ENCODE data around the gene PRLH. TPM values are rescaled to one million over a fixed set of nuclear protein-coding genes. Genes with fewer than 3 reads are reported as not detected.
A peak's percentile ranks its signal among the peaks of the same experiment; 100 is the strongest.

Gene PRLH
- total and polyA plus RNA-seq, 2 of the 13 experiments (the other 11 are each of a cell fraction or from before 2014, with no cell fraction given) = not detected

- TF ChIP-seq ZNF580 (CRISPR knock-in tag; IDR thresholded peaks at IDR 0.05; ENCODE audit: borderline replicate concordance, low read depth) = peak; percentile 94; the same call in 1 of the 2 replicates
- peak; percentile 52; the same call in 1 of the 2 replicates for TF ChIP-seq FOXJ3 (CRISPR knock-in tag; IDR thresholded peaks at IDR 0.05; ENCODE audit: borderline replicate concordance)
- TF ChIP-seq ZNF331 (CRISPR knock-in tag; IDR thresholded peaks at IDR 0.05) = peak; percentile 81
- no peak for TF ChIP-seq ZFP41 (CRISPR knock-in tag; IDR thresholded peaks at IDR 0.05; ENCODE audit: borderline replicate concordance)
- no peak for TF ChIP-seq IKZF1 (IDR thresholded peaks at IDR 0.05)
- TF ChIP-seq SP2 (CRISPR knock-in tag; IDR thresholded peaks at IDR 0.05) = no peak; the same call in 1 of the 2 replicates
- no peak for TF ChIP-seq AGO2 (optimal IDR thresholded peaks at IDR 0.05; ENCODE audit: low read depth, low read length)
- TF ChIP-seq PAX8 (CRISPR knock-in tag; IDR thresholded peaks at IDR 0.05; ENCODE audit: borderline replicate concordance) = no peak
- no peak for TF ChIP-seq GPBP1L1 (CRISPR knock-in tag; IDR thresholded peaks at IDR 0.05)
- peak; percentile 85 for TF ChIP-seq SMAD3 (CRISPR knock-in tag; IDR thresholded peaks at IDR 0.05)
- no peak for TF ChIP-seq E2F5 (CRISPR knock-in tag; conservative IDR thresholded peaks at IDR 0.05)
- TF ChIP-seq KLF12 (CRISPR knock-in tag; IDR thresholded peaks at IDR 0.05; ENCODE audit: borderline replicate concordance) = no peak
- peak; percentile 59 for TF ChIP-seq RFX5 (IDR thresholded peaks at IDR 0.05; ENCODE audit: low read depth, low read length)
- TF ChIP-seq CEBPG (CRISPR knock-in tag; IDR thresholded peaks at IDR 0.05) = no peak; the same call in 1 of the 2 replicates
- TF ChIP-seq ZBTB49 (CRISPR knock-in tag; IDR thresholded peaks at IDR 0.05; ENCODE audit: borderline replicate concordance) = no peak
- peak; percentile 90 for TF ChIP-seq ZNF770 (CRISPR knock-in tag; IDR thresholded peaks at IDR 0.05)
- TF ChIP-seq SP1 (IDR thresholded peaks at IDR 0.05) = no peak
- TF ChIP-seq SP1 (CRISPR knock-in tag; IDR thresholded peaks at IDR 0.05) = no peak
- TF ChIP-seq ATF1 (CRISPR knock-in tag; IDR thresholded peaks at IDR 0.05) = 0 out of 2 replicates have a peak, but pooled peaks have one; percentile 26
Measured at GRCh38 chr2:237590272-237591140, 24.1 kb downstream of the PRLH start, which contains the start of gene RAB17 (continued).
